ENCODE results near the gene TEDDM1. TPM values are rescaled to one million over a fixed set of nuclear protein-coding genes. Genes with fewer than 3 reads are reported as not detected.

The TEDDM1 gene
- total and polyA plus RNA-seq, 2 donors (not counting 3 experiments of a cell fraction or from before 2014, with no cell fraction given), result not detected

DNA sequence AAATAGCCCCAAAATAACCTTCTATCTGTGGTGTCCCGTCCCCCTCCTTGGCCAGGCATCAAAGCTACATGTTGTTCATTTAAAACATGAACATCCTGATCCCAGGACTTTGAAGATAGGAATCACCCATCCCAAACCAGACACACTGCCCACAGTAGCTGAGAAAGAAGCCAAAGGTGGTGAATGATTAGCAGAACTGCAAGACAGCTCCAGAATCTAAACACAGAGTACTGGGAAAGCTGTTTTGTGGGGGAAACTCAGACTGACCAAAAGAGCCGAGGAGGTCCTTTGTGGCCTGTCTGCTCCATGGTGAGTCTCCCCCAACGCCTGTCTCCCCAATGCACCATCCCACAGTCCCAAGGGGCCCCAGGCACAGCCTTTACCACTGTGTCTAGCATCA lies 7.3 kb upstream of the TEDDM1 start:
- TF ChIP-seq, protein P1, sequence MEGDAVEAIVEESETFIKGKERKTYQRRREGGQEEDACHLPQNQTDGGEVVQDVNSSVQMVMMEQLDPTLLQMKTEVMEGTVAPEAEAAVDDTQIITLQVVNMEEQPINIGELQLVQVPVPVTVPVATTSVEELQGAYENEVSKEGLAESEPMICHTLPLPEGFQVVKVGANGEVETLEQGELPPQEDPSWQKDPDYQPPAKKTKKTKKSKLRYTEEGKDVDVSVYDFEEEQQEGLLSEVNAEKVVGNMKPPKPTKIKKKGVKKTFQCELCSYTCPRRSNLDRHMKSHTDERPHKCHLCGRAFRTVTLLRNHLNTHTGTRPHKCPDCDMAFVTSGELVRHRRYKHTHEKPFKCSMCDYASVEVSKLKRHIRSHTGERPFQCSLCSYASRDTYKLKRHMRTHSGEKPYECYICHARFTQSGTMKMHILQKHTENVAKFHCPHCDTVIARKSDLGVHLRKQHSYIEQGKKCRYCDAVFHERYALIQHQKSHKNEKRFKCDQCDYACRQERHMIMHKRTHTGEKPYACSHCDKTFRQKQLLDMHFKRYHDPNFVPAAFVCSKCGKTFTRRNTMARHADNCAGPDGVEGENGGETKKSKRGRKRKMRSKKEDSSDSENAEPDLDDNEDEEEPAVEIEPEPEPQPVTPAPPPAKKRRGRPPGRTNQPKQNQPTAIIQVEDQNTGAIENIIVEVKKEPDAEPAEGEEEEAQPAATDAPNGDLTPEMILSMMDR (IDR thresholded peaks at IDR 0.05; ENCODE audit: extremely low read depth in 1 of 2, insufficient read depth in 1 of 2, low read depth in 1 of 2, low read length in 2 of 2), result no peak
- TF ChIP-seq EZH2 (IDR thresholded peaks at IDR 0.05; ENCODE audit: borderline replicate concordance, low read depth, low read length, severe bottlenecking) (no peak), POLR2A (IDR thresholded peaks at IDR 0.05; ENCODE audit: low read depth, low read length) (no peak), JUN (IDR thresholded peaks at IDR 0.05; ENCODE audit: borderline replicate concordance, insufficient read depth, insufficient read length, low read depth) (no peak), POLR2AphosphoS5 (IDR thresholded peaks at IDR 0.05; ENCODE audit: insufficient read depth, low read depth, low read length) (no peak), GATA2 (IDR thresholded peaks at IDR 0.05; ENCODE audit: insufficient read depth, insufficient read length, low read depth, low read length) (no peak), MAX (IDR thresholded peaks at IDR 0.05; ENCODE audit: insufficient read depth, insufficient read length) (no peak), MYC (IDR thresholded peaks at IDR 0.05; ENCODE audit: low read depth, low read length) (no peak), FOS (IDR thresholded peaks at IDR 0.05; ENCODE audit: borderline replicate concordance, insufficient read depth, low read length) (no peak)
- Histone ChIP-seq H3K36me3 (ENCODE audit: control insufficient read depth in 2 of 2, extremely low read depth in 1 of 2, insufficient read depth in 2 of 2, low read length in 2 of 2) (no peaks in the 10 kb centered on the region), H2AFZ (ENCODE audit: low read depth, low read length) (no peak overlapping the region), H3K27ac (ENCODE audit: insufficient read depth, low read depth, low read length) (no peak overlapping the region), H3K4me1 (ENCODE audit: control insufficient read depth, extremely low read depth, insufficient read depth, low read length) (no peaks in the 10 kb centered on the region), H3K4me3 (replicated peaks in 1 of 3; ENCODE audit: insufficient read depth in 1 of 3, low read depth in 1 of 3, low read length in 3 of 3) (no peak overlapping the region), H3K9ac (replicated peaks; ENCODE audit: extremely low read depth, insufficient read depth, low read length) (no peak overlapping the region), H3K9me1 (replicated peaks; ENCODE audit: control insufficient read depth, extremely low read depth, insufficient read depth, low read length) (no peaks in the 10 kb centered on the region), H3K79me2 (ENCODE audit: control insufficient read depth, insufficient read depth, low read length) (no peaks in the 10 kb centered on the region), H3K4me2 (ENCODE audit: insufficient read depth, low read length) (no peak overlapping the region), H3K9me3 (replicated peaks; ENCODE audit: control insufficient read depth, insufficient read depth, low read length) (no peaks in the 10 kb centered on the region), H4K20me1 (replicated peaks; ENCODE audit: control insufficient read depth, extremely low read depth, insufficient read depth, low read length) (no peaks in the 10 kb centered on the region), H3K27me3 (ENCODE audit: control insufficient read depth in 2 of 2, insufficient read depth in 2 of 2, low read length in 2 of 2) (peaks cover 0 to 3% of the 10 kb centered on the region in 2 experiments)
- intact Hi-C loops (cut with micrococcal nuclease) (no loop called here), dilution Hi-C loops (cut with MboI; ENCODE audit: extremely low pct_ligation_motif_present, low sequenced_read_pairs) (no loop called here)
- POLR2A ChIA-PET, result no interaction called here
- FAIRE-seq, result no peak
- no peak for DNase-seq (ENCODE audit: low read depth, low spot score)
- CTCF ChIA-PET, result interaction anchor here (2.6 to 2.9 kb wide), 2 partner anchors 11 to 265 kb away, joined by 7 to 13 read pairs; no protein-coding TSS in a partner anchor
- no TSS peak for BruUV-seq (replicated peaks)

Measured in endothelial cell of umbilical vein (primary cell).